Effector CD4-positive, alpha-beta T cell (primary cell): Measurements from ENCODE around the gene KDM4B.
A peak's percentile ranks its signal among the peaks of the same experiment; 100 is the strongest.
"Not testable (repeated sequence)": the region's sequence is repeated elsewhere in the genome, so short reads cannot be mapped to it uniquely, and the experiment has no call there.

Source experiments
- DNase-seq: peaks from one replicate; pipeline ENCODE4 v3.0.0-alpha.2; 2020
- total RNA-seq: gene quantifications from one replicate; lab custom pipeline; 2026; lab: John Stamatoyannopoulos, UW

The KDM4B gene
- total RNA-seq = 82.7 reads per million, percentile 79 among the genes with 10 or more reads in this experiment

DNA sequence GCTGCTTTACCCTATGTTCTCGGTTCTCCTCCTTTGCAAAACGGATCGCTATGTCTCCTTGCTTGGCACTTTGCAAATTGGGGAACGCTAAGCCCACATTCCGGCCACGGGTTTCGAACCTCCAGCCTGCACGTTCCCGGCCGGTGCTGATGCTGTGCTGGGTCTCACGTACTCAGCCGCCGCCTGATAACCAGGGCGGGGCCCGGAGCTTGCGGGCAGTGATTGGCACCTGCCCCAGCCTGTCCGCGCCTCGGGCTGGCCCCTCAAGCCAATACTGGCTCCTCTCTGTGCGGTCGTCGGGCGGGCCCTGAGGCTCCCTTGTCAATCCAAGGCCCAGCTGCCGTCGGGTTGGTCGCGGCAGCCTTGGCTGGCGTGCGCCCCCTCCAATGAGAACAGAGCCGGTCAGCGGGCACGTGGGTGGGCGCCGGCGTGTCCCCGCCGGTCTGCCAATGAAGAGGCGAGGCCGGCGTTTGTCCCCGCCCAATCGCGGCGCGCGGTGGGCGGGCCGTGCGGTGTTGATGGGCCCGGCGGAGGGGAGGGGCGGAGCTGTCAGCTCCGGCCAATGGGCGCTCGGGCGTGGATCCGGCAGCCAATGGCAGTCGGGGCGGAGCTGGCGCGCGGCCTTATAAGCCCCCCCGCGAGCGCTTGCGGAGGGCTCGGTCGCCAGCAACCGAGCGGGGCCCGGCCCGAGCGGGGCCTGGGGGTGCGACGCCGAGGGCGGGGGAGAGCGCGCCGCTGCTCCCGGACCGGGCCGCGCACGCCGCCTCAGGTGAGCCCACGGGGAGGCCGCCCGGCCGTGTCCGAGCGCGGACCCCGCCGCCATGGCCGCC, at the start of gene KDM4B:
Gene KDM4B (plus strand): TSS at position 652 of the 830 bp plus-strand sequence. CDS start 63,778 bp downstream, outside the sequence.
- DNase-seq = peak; percentile 97

DNA sequence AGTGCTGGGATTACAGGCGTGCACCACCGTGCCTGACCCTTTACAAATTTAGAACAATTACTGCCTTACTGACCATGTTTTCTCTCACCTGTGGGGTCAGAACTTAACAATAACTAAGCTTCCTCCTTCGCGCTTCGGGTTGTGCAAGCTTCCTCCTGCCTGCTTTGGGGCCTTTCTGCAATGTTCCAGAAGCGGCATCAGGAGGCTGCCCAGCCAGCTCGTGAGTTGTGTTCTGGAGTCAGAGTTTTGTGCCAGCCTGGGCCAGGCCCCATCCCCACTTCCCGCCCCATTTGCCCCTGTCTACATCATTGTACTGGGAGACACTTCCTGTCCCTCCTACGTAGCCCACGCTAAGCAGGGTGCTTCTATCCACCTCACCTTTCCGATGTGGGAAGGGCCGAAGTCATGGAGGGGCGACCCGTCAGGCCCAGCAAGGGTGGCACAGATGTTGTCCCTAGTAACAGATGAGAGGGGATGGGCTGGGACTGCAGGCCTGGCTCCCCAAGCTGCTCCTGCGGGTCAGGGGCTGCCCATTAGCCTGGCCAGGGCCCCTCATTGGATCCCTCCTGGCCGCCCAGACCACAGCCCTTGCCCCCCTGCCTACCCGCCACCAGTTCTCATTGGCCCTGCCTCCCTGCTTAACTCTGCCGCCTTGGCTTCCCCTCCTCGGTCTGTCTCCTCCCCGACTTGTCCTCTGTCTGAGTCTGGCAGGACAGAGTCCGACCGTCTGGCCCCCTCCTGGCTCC, 46.2 kb upstream of the KDM4B start:
- DNase-seq = no peak

DNA sequence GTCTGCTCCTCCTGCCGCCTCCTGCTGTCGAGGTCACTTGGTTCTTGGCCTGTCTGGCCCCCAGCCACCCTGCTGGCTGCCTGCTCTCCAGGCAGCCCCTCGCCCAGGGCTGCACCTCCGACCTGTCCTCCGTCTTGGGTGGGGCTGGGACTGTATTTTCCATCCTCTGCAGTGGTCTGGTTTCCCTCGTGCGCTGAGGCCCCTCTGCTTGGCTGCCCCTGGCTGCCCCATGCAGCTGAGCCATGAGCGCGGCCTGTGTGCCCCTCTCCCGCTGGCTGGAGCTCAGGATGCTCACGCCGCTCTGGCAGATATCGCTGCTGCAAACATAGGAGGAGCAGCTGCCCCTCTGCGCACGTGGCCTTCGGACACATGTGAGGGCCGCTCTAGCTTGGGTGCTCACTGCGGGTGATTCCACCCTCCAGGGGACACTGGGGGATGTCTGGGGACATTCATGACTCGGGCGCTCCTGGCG, 45.6 kb upstream of the KDM4B start:
- no peak for DNase-seq

DNA sequence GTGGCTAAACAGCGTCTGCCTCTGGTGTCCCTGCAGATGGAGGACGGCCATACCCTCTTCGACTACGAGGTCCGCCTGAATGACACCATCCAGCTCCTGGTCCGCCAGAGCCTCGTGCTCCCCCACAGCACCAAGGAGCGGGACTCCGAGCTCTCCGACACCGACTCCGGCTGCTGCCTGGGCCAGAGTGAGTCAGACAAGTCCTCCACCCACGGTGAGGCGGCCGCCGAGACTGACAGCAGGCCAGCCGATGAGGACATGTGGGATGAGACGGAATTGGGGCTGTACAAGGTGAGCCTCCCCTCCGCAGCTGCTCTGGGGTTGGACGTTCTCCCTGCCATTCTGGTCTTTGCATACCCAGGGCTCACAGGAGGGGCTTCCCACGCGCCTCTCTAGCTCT, 39.7 kb upstream of the KDM4B start:
- no peak for DNase-seq

DNA sequence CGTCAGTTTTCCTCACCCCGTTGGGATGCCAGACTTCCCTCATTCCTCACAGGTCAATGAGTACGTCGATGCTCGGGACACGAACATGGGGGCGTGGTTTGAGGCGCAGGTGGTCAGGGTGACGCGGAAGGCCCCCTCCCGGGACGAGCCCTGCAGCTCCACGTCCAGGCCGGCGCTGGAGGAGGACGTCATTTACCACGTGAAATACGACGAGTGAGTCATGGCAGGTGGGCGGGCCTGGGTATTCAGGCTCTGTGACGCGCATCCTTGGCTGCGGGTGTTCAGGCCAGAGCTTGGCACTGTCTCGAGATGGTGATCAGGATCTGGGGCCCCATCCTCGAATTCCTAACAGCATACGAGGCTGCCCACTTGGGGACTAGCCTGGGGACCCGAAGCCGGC, 38.2 kb upstream of the KDM4B start:
- DNase-seq = no peak

DNA sequence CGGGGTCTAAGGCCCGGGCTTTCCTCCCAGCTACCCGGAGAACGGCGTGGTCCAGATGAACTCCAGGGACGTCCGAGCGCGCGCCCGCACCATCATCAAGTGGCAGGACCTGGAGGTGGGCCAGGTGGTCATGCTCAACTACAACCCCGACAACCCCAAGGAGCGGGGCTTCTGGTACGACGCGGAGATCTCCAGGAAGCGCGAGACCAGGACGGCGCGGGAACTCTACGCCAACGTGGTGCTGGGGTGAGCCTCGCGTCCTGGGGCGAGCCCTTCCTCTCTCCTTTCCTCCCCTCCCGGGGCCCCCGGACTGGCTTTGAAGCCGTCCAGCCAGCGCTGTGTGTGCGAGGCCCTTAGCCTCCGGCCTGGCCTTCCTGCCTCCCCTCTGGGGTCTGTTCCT, 36.2 kb upstream of the KDM4B start:
- no peak for DNase-seq

DNA sequence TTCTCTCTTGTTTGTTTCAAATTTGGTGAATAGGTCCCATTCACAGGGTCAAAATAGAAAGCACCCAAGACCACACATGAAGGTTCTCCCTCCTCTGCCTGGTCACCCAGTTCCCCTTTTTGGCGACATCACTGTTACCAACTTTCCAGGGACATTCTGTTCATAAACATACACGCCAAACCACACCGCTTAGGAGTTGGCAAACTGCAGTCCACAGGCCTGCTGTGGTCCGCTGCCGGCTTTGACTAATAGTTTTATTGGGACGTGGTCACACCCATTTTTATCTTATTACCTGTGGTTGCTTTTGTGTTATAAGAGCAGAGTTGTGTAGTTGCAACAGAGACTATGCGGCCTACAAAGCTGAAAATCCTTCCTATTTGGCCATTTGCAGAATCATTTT, 35.4 kb upstream of the KDM4B start:
- no peak for DNase-seq

DNA sequence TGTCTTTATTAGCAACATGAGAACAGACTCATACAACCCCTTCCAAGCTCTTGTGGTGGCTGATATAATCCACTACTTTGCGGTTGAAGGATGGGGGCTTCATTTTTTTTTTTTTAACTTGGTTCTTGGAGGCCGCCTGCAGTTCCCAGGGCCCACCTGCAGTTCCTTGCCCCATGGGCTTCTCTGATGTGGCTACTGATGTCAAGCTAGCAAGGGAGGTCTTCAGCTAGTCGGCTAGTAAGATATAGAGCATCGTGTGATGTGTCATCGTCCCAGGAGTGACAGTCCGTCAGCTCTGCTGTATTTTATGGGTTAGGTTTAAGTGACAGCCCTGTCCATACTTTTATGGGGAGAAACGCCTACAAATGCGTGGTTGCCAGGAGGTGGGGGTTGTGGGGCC, 33.5 kb upstream of the KDM4B start:
- no peak for DNase-seq

DNA sequence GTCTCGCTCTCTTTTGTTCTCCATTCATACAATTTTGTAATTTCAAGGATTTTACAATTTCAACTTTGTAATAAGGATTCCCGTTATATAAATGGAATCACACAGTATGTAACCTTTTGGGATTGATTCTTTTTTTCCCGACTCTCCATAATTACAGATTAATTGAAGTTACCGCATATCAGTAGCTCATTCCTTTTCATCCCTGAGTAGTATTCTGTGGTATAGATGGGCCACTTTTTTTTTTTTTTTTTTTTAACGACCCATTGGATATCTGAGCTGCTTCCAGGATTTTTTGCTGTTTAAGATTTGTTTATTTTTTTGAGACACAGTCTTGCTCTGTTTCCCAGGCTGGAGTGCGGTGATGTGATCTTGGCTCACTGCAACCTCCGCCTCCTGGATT, 31.9 kb upstream of the KDM4B start:
- DNase-seq = no peak

DNA sequence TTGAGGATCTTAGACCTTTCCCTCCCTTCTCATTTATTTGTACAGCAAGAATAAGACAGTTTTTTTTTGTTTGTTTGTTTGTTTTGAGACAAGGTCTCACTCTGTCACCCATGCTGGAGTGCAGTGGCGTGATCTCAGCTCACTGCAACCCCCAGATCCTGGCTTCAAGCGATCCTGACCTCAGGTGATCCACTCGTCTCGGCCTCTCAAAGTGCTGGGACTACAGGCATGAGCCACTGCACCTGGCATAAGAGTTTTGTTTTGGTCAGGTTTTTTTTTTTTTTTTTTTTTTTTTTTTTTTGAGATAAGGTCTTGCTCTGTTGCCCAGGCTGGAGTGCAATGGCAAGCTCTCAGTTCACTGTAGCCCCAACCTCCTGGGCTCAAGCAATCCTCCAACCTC, 30.5 kb upstream of the KDM4B start:
- DNase-seq = not testable (repeated sequence)

DNA sequence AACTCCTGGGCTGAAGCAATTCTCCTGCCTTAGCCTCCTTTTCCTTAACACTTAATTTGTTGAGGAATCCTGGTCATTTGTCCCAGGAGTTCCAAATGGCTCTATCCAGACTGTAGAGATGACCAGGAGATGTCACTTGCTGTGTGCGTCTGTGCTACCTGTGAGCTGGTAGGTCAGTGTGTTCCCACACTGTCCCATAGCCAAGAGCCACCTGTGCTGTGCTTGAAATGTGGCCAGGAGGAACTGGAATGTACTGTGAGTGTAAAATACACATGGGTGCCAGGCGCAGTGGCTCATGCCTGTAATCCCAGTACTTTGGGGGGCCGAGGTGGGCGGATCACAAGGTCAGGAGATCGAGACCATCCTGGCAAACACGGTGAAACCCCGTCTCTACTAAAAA, 29.4 kb upstream of the KDM4B start:
- DNase-seq = no peak

DNA sequence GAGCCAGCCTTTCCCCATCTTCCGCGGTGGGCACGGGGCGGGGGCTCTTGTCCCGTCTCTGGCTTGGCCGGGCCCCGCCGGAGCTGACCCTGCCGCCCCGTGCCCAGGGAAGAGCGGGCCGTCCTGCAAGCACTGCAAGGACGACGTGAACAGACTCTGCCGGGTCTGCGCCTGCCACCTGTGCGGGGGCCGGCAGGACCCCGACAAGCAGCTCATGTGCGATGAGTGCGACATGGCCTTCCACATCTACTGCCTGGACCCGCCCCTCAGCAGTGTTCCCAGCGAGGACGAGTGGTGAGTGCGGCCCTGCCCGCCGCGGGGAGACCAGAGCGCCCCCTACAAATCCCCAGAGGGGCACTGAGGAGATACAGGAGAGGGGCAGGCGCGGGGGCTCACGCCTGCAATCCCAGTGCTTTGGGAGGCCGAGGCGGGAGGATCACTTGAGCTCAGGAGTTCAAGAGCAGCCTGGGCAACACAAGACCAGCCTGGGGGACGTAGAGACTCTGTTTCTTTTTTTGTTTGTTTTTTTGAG, 27.2 kb upstream of the KDM4B start:
- not testable (repeated sequence) for DNase-seq

DNA sequence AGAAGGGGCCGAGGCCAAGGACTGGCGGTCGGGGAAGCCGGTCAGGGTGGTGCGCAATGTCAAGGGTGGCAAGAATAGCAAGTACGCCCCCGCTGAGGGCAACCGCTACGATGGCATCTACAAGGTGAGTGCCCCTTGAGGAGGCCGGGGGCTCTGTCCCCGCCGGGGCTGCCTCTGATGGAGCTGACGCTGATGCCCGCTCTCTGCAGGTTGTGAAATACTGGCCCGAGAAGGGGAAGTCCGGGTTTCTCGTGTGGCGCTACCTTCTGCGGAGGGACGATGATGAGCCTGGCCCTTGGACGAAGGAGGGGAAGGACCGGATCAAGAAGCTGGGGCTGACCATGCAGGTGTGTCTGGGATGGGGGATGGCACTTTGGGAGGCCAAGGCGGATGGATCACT, 18.3 kb upstream of the KDM4B start:
- DNase-seq = not testable (repeated sequence)

DNA sequence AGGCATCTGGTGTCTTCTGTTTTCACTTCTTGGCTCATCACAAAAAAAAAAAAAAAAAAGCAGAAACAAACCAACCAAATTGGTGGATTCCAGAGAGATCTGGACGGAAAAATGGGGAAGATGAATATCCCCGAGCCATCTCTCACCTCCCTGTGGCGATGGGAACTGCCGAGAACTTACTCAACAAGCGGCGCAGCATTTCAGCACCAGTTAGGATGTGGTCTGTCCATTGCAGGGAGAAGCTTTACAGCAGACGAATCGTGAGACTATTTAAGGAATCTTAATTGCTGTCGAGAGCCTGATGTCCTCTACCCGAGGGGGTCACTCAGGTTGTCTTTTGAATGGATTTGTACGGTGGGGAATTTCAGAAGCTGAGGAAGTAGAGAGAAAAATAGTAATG, 17.3 kb upstream of the KDM4B start:
- no peak for DNase-seq

DNA sequence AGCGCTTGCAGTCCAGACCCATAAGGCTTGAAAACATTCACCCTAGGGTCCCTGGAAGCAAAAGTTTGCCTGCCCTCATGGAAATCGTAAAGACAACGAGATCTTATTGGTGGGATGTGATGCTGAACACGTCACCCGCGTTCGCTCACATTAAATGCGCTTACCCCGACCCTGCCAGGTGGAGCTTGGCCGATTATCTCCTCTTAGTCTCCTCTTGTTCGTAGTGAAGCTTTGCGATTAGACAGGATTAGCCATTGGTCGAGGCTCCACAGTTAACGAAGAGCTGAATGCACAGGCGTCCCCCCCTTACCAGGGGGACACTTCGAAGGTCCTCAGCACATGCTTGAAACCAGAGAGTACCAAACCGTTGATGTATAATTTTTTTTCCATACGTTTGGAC, 16.0 kb upstream of the KDM4B start:
- no peak for DNase-seq

DNA sequence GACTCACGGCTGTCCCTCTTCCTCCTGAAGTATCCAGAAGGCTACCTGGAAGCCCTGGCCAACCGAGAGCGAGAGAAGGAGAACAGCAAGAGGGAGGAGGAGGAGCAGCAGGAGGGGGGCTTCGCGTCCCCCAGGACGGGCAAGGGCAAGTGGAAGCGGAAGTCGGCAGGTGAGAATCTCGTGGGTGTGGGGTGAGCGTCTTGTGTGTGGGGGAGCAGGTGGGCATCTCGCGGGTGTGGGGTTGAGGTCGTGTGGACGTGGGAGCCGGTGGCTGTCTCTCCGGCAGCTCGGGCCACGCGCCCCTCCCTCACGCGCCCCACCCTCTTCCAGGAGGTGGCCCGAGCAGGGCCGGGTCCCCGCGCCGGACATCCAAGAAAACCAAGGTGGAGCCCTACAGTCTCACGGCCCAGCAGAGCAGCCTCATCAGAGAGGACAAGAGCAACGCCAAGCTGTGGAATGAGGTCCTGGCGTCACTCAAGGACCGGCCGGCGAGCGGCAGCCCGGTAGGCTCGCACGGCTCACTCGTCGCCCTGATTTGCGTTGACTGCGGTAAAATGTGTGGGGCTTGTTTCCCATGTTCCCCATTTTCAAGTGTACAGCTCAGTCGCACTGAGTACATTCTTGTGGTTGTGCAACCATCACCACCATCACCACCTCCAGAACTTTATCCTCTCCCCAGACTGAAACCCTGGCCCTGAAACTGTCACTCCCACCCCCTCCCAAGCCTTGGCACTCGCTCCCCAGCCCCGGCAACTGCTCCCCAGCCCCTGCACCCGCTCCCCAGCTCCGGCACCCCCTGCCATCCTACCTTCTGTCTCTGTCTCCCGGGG, 14.4 kb upstream of the KDM4B start:
- not testable (repeated sequence) for DNase-seq

DNA sequence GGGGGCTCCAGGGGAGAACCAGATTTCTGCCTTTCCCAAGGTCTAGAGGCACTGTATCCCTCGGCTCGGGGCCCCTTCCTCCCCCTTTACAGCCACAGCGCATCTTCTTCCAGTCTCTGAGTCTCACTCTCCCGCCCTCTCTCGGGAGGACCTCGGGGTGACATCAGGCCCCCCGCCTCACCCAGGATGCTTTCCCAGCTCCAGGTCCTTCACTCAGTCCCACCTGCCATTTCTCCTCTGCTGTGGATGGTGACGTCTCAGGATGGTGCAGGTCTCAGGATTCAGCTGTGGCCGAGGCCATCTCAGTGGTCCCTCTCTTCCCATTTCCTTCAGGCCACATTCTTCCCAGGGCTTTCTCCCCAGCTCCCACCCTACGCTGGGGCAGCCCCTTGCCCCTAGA, 13.6 kb upstream of the KDM4B start:
- DNase-seq = no peak

DNA sequence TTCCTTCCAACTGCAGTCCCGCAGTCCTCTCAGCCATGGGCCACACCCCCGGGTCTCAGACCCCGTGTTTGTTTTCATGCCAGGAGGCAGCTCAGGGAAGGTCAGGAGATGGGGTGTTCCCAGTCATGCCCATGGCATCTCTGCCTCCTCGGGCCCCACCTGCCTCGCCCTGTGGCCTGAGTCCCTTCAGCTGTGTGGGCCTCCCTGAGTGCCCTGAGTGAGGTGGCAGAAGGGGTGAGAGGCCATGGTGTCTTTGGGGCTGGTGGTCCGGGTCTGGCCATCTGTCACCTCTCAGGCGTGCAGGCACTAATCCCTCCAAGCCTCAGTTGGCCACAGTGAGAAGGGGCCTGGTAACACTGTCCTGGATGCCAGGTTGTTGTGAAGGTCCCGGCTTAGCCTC, 10.9 kb upstream of the KDM4B start:
- no peak for DNase-seq

DNA sequence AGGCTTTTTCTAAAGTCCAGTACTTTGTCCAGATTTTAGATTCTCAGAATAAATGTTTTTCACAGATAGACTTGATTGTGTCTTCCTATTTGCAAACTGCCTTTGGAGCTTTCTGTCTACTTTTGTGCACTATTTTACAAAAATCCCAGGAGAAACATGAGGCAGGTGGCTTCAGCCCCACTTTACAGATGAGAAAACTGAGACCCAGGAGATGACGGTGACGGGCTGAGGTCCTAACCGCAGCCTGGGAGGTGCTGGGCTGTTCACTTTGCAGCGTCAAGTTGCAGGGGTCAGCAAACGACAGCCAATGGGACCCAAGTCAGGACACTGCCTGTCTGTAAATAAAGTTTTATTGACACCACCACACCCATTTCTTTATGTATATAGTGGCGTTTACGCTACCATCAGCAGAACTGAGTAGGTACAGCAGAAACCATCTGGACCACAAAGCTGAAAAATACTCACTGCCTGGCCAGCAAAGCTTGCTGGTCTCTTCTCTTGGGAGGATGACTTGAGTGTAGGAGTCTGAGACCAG, 6.8 kb upstream of the KDM4B start:
- no peak for DNase-seq

DNA sequence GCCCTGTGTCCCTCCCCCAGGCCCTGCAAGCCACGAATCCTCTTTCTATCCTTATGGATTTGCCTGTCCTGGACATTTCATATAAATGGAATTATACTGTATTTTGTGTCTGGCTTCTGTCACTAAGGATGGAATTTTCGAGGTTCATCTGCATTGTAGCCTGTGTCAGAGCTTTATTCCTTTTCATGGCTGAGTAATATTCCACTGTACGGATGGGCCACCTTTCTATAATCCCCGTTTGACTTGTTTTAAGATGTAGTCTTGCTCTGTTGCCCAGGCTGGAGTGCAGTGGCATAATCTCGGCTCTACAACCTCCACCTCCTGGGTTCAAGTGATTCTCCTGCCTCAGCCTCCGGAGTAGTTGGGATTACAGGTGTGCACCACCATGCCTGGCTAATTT, 3.9 kb upstream of the KDM4B start:
- DNase-seq = no peak

DNA sequence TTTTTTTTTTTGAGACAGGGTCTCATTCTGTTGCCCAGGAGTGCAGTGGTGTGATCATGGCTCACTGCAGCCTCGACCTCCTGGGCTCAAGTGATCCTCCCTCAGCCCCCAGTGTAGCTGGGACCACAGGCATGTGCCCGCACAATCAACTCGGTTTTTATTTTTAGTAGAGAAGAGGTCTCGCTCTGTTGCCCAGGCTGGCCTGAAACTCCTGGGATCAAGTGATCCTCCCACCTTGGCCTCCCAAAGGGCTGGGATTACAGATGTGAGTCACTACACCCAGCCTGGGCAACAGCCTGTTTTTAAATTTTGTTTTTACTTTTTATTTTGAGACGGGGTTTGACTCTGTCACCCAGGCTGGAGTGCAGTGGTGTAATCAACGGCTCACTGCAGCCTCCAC, 2.3 kb upstream of the KDM4B start:
- no peak for DNase-seq

DNA sequence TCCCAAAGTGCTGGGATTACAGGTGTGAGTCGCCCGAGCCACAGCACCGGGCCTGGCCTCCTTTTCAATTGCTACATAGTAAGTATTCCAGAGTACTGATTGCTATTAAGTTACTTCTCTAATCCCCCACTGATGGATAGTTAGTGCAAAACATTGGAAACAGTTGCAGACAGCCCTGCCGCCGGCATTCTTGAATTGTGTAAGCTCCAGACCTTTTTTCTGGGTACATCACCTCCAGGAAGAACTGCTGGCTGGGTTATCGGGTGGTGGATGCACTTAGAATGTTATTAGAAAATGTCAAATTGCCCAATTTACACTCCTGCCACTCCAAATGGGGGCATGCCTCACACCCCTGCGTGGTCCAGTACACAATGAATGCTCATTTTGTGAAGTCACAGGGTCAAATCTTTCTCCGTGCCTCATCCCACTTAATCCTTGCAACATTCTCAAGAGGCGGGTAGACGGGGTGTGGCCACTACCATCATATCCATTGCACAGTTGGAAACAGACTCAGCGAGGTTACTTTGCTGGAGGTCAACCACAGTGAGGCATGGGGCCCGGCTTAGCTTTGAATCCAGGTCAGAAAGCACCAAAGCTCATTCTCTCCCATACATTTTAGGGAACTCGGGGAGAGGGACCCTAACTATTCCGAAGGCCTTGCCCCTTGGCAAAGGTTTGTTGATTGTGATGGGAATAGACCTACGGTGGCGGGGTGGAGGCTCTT, 1.0 kb upstream of the KDM4B start:
- DNase-seq = no peak
